C4-2B (cell line): ENCODE data around the gene SNAPC1.
"Not testable (repeated sequence)": the region's sequence is repeated elsewhere in the genome, so short reads cannot be mapped to it uniquely, and the experiment has no call there.

ENCODE experiments used
- H3K27ac ChIP-seq: fragments of 450-650 bp; 2 replicates; pipeline ENCODE4 v1.5.1; 2017
- CTCF ChIP-seq: fragments of 450-650 bp; conservative IDR thresholded peaks from 2 replicates; pipeline ENCODE4 v1.5.1; 2017; ENCODE audit warnings: mild to moderate bottlenecking
- ZFX ChIP-seq: fragments of 450-650 bp; IDR thresholded peaks from 2 replicates; pipeline ENCODE4 v1.6.1; 2017

SNAPC1 gene

DNA sequence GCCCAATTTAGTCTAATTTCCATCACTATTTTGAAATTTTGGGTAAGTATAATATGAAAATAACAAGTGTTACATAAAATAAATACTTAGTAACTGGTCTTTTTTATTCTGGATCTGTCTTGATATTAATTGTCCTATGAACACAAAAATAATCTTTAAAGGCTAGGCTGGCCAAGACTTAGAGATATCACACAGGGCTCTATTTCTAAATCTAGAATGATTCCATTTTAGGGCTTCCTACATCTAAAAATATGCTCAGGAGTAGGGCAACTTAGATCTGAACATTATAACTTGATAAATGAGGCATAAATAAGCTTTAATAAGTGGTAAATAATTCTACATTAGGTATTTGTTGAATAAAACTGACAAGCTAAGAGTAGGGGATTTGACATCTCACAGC, 23.1 kb upstream of the SNAPC1 start:
- no peak overlapping the region for H3K27ac ChIP-seq
- TF ChIP-seq CTCF: no peak
- TF ChIP-seq ZFX: no peak

GRCh38 chr14:61742371-61742770, 19.8 kb upstream of the SNAPC1 start:
- TF ChIP-seq CTCF: no peak
- TF ChIP-seq ZFX: no peak
- no peak overlapping the region for H3K27ac ChIP-seq

- no peak overlapping the region for H3K27ac ChIP-seq
- TF ChIP-seq ZFX: no peak
These were observed 18.0 kb upstream of the SNAPC1 start for GRCh38 chr14:61744238-61744637.

GRCh38 chr14:61746346-61746745, 15.9 kb upstream of the SNAPC1 start:
- H3K27ac ChIP-seq: not testable (repeated sequence)

DNA sequence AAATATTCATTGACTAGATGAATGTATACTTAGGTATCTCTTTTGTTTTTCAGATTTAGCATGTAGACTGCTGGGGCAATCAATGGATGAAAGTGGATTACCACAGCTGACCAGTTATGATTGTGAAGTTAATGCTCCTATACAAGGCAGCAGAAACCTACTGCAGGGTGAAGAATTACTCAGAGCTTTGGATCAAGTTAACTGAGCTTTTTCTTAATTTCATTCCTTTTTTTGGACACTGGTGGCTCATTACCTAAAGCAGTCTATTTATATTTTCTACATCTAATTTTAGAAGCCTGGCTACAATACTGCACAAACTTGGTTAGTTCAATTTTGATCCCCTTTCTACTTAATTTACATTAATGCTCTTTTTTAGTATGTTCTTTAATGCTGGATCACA, 15.3 kb upstream of the SNAPC1 start:
- H3K27ac ChIP-seq: no peak overlapping the region
- TF ChIP-seq CTCF: no peak
- TF ChIP-seq ZFX: no peak

DNA sequence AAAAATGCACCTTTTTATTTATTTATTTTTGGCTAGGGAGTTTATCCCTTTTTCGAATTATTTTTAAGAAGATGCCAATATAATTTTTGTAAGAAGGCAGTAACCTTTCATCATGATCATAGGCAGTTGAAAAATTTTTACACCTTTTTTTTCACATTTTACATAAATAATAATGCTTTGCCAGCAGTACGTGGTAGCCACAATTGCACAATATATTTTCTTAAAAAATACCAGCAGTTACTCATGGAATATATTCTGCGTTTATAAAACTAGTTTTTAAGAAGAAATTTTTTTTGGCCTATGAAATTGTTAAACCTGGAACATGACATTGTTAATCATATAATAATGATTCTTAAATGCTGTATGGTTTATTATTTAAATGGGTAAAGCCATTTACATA, 14.9 kb upstream of the SNAPC1 start:
- TF ChIP-seq CTCF: no peak
- no peak overlapping the region for H3K27ac ChIP-seq

DNA sequence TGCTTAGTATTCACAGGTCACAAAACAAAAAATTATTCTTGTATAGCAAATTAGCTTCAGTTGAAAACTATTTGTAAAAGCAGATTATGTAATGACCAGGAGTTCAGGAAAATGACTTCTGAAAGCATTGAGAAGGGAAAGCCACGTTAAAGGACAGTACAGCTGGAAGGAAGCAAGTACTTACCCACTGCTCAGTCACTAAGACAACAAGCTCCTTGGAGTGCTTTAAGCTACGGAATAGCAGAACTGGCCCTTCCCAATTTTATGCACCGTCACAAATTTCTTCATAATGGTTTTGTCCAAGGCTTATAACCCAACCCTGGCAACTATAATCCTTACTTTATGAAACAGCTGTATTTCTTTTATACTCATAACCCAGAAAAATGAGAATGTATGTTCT, 13.0 kb upstream of the SNAPC1 start:
- TF ChIP-seq ZFX (no peak), CTCF (no peak)
- H3K27ac ChIP-seq: no peak overlapping the region

- H3K27ac ChIP-seq: no peak overlapping the region
- TF ChIP-seq CTCF (no peak), ZFX (no peak)
These were observed 12.4 kb upstream of the SNAPC1 start for GRCh38 chr14:61749867-61750266.
